Chondrocyte (in vitro differentiated cells): ENCODE results near the gene ZNRF1. TPM values are rescaled to one million over a fixed set of nuclear protein-coding genes. Genes with fewer than 3 reads are reported as not detected.

ENCODE experiments used
- DNase-seq: peaks from one replicate; pipeline ENCODE4 v3.0.0; 2021; ENCODE audit warnings: mixed read lengths, low spot score
- H3K27ac Mint-ChIP-seq: one replicate; pipeline ENCODE4 v1.8.0; 2021; ENCODE audit warnings: mild to moderate bottlenecking, moderate library complexity, mixed read lengths; ENCODE audit not compliant: unreplicated experiment
- H3K27me3 Mint-ChIP-seq: 2 replicates; pipeline ENCODE4 v1.8.0; 2021; ENCODE audit warnings: low read depth, mixed read lengths
- H3K36me3 Mint-ChIP-seq: 2 replicates; pipeline ENCODE4 v1.8.0; 2021; ENCODE audit warnings: low read depth, mixed read lengths
- H3K4me1 Mint-ChIP-seq: 2 replicates; pipeline ENCODE4 v1.8.0; 2021; ENCODE audit warnings: low read depth, mild to moderate bottlenecking, mixed read lengths
- H3K4me3 Mint-ChIP-seq: one replicate; pipeline ENCODE4 v1.8.0; 2021; ENCODE audit warnings: mild to moderate bottlenecking, moderate library complexity, mixed read lengths; ENCODE audit not compliant: unreplicated experiment
- H3K9me3 Mint-ChIP-seq: 2 replicates; pipeline ENCODE4 v1.8.0; 2021; ENCODE audit warnings: low read depth, mixed read lengths
- CTCF ChIP-seq: fragments of 200-600 bp; sonication (generic); IDR thresholded peaks from 2 replicates; pipeline ENCODE4 v1.5.0; 2021; ENCODE audit warnings: antibody characterized with exemption, mild to moderate bottlenecking, moderate library complexity
- total RNA-seq: library from RNA; stranded (reverse); gene quantifications from 3 replicates; pipeline ENCODE4 v1.2.1, GENCODE V29; 2021

The ZNRF1 gene
- total RNA-seq, 1 donor from 2014 or later: 22.7 TPM

- no peak for TF ChIP-seq CTCF
- no peak for DNase-seq
- Mint-ChIP-seq H3K4me3 (no peak overlapping the region), H3K36me3 (peaks cover 6% of the 10 kb centered on the region), H3K4me1 (peaks cover 38% of the 10 kb centered on the region), H3K27ac (no peak overlapping the region), H3K27me3 (no peaks in the 10 kb centered on the region), H3K9me3 (peaks cover 12% of the 10 kb centered on the region)
Observed at GRCh38 chr16:75021410-75021809, 22.6 kb downstream of the ZNRF1 start.

GRCh38 chr16:75022567-75022966 lies 23.7 kb downstream of the ZNRF1 start:
- Mint-ChIP-seq H3K36me3 (peaks cover 6% of the 10 kb centered on the region), H3K27ac (no peak overlapping the region), H3K4me3 (no peak overlapping the region)

GRCh38 chr16:75023009-75023408 lies 24.2 kb downstream of the ZNRF1 start:
- H3K27ac Mint-ChIP-seq: no peak overlapping the region
- peaks cover 6% of the 10 kb centered on the region for H3K36me3 Mint-ChIP-seq
- H3K9me3 Mint-ChIP-seq: peaks cover 12% of the 10 kb centered on the region
- H3K27me3 Mint-ChIP-seq: no peaks in the 10 kb centered on the region
- no peak for DNase-seq
- H3K4me3 Mint-ChIP-seq: no peak overlapping the region
- peaks cover 44% of the 10 kb centered on the region for H3K4me1 Mint-ChIP-seq
- no peak for TF ChIP-seq CTCF

More at GRCh38 chr16:75022567-75022966, 23.7 kb downstream of the ZNRF1 start:
- Mint-ChIP-seq H3K4me1 (peaks cover 44% of the 10 kb centered on the region), H3K27me3 (no peaks in the 10 kb centered on the region), H3K9me3 (peaks cover 12% of the 10 kb centered on the region)
- TF ChIP-seq CTCF: no peak
- DNase-seq: no peak

GRCh38 chr16:75024182-75024581 lies 25.4 kb downstream of the ZNRF1 start:
- no peaks in the 10 kb centered on the region for H3K27me3 Mint-ChIP-seq
- peaks cover 34% of the 10 kb centered on the region for H3K4me1 Mint-ChIP-seq
- peaks cover 6% of the 10 kb centered on the region for H3K36me3 Mint-ChIP-seq
- peaks cover 12% of the 10 kb centered on the region for H3K9me3 Mint-ChIP-seq
- no peak overlapping the region for H3K27ac Mint-ChIP-seq
- DNase-seq: no peak
- TF ChIP-seq CTCF: no peak
- no peak overlapping the region for H3K4me3 Mint-ChIP-seq

GRCh38 chr16:75024594-75024993 lies 25.8 kb downstream of the ZNRF1 start:
- H3K36me3 Mint-ChIP-seq: peaks cover 6% of the 10 kb centered on the region
- H3K27ac Mint-ChIP-seq: no peak overlapping the region
- peaks cover 32% of the 10 kb centered on the region for H3K4me1 Mint-ChIP-seq
- peaks cover 12% of the 10 kb centered on the region for H3K9me3 Mint-ChIP-seq
- no peaks in the 10 kb centered on the region for H3K27me3 Mint-ChIP-seq
- TF ChIP-seq CTCF: no peak
- no peak overlapping the region for H3K4me3 Mint-ChIP-seq
- no peak for DNase-seq
